ENCODE results near the gene FOXC2. TPM values are rescaled to one million over a fixed set of nuclear protein-coding genes. Genes with fewer than 3 reads are reported as not detected.
"Not testable (repeated sequence)": the region's sequence is repeated elsewhere in the genome, so short reads cannot be mapped to it uniquely, and the experiment has no call there.

The FOXC2 gene
- total RNA-seq, 1 donor from 2014 or later = 7.3 TPM

DNA sequence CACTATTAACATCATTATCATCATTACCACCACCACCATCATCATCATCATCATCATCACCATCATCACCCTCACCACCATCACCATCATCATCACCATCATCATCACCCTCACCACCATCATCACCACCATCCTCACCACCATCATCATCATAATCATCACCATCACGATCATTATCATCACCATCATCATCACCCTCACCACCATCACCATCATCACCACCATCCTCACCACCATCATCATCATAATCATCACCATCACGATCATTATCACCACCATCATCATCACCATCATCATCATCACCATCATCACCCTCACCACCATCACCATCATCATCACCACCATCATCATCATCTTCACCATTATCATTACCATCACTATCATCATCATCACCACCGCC, 21.3 kb downstream of the FOXC2 start:
- not testable (repeated sequence) for DNase-seq (ENCODE audit: low spot score)

- DNase-seq (ENCODE audit: low spot score) = no peak
Measured at GRCh38 chr16:86590501-86591144, 24.0 kb downstream of the FOXC2 start.

DNA sequence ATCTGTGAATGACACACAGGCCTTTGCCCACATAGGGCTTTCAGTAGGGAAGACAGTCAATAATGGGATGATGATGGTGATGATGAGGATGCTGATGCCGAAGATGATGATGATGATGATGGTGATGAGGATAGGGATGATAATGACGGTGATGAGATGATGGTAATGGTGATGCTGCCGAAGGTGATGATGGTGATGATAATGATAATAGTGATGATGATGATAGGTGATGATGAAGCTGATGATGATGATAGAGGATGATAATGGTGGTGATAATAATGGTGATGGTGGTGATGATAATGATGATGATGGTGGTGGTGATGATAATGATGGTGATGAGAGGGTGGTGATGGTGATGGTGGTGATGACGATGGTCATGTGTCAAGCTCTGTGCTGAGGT, 24.6 kb downstream of the FOXC2 start:
- DNase-seq (ENCODE audit: low spot score) = no peak

- DNase-seq (ENCODE audit: low spot score) = no peak
Measured at GRCh38 chr16:86593913-86594620, 27.4 kb downstream of the FOXC2 start.

- no peak for DNase-seq (ENCODE audit: low spot score)
Measured at GRCh38 chr16:86594721-86595120, 28.1 kb downstream of the FOXC2 start.

- DNase-seq (ENCODE audit: low spot score) = no peak
Measured at GRCh38 chr16:86595983-86596605, 29.5 kb downstream of the FOXC2 start.

GRCh38 chr16:86597126-86597879, 30.7 kb downstream of the FOXC2 start:
- no peak for DNase-seq (ENCODE audit: low spot score)

- DNase-seq (ENCODE audit: low spot score) = no peak
Measured at GRCh38 chr16:86597880-86598606, 31.4 kb downstream of the FOXC2 start.

GRCh38 chr16:86598607-86599565, 32.3 kb downstream of the FOXC2 start:
- no peak for DNase-seq (ENCODE audit: low spot score)

DNA sequence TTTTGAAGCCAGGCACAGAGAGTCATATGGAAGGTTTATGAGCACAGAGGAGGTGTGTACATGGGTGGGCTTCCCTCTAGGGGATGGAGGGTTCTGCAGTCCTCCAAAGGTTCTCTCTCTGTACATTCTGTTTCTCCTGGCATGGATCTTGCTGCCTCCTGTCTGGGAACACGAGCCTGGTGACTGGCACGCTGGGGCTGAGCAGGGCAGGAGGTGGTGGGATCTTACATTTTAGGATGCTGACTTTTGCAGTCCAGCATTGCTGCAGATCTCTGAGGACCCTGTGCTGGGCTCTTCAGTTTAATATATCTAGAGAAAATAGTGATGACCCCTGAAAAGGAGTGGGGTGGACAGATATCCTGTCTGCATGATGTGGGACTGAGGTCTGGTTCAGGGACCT, 34.7 kb downstream of the FOXC2 start:
- DNase-seq (ENCODE audit: low spot score) = no peak

DNA sequence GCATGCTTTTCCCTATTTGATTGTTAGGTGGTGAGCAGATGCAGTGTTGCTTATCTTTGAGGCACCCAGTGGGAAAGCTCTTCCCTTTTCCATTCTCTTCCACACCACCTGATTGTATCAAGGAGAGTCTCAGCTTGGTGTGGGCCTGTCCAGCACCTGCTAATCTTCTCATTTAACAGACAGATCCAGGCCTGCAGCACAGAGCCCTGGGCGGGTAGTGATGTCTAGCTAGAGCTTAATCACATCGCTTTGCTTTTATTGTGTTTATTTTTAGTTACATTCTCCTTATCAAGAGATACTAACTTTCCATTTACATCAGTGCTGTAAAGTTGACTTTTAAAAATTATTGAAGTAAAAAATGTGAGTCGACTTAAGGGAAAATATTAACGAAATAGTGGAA, 35.9 kb downstream of the FOXC2 start:
- no peak for DNase-seq (ENCODE audit: low spot score)

DNA sequence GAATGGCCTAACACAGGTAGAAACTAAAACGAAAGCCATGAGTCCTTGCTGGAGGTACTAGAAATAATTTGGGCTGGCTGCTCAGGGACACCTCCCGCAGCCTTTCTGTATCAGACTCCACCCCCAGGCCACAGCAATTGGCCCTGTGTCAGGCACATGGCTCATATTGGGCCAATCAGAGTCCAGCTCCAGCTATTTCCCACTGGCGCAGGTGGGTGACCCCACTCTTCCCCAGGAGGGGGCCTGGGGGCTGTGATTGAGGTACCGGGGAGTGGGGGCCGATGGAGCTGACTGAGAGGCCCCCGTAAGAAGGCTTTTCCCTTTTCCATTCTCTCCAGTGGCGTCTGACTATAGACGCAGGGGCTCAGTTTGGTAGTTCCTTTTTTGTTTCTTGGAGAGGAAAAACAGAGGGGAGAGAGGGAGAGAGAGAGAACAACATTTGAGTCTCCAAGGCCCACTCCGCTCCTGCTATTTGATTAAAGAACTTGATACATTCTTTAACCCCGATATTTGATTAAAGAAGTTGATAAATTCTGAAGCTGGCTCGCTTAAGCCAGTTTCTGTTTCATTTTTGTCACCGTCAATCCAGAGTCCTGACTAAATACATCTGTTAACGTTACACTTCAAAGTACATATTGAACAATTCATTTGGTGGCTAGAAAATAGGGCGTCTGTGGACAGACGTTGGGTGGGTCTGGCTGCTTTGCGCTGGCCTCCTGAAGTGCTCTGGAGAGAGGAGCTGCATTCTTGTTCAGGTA, 38.0 kb downstream of the FOXC2 start:
- DNase-seq (ENCODE audit: low spot score) = no peak

DNA sequence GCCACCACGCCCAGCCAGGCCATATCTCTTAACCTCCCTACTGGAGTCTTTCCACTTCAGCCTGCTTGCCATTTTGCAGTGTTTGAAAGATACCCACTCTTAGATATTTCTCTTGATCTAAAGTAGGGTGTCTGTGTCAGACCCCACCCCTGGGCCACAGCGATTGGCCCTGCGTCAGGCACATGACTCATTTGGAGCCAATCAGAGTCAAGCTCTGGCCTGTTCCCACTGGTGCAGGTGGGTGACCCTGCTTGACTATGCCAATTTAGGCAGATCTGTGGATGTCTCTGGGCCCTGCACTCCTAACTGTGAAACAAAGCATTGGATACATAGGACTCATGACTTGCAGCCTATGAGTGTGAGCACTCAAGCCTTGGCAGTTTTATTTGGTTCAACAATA, 39.3 kb downstream of the FOXC2 start:
- no peak for DNase-seq (ENCODE audit: low spot score)

DNA sequence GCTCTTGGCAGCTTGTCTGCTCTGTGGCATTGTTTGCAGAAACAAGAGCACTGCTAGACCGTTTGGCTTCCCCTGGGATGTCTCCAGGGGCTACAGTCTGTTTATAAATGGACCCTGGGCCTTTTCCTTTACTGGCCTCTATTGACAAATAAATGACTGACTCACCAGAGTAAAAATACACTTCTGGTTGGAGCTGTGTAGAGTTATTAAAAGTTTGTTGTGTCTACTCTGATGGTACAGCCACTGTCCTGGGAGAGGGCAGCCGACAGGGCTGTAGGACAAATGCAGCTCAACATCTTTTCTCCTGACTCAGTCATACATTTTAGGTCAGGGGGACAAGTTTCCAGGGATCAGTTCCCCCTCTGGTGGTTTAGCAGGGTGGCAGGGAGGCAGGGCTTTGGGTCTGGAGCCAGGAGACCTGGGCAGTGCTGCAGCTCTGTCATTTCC, 41.7 kb downstream of the FOXC2 start:
- DNase-seq (ENCODE audit: low spot score) = no peak

GRCh38 chr16:86609115-86609514, 42.5 kb downstream of the FOXC2 start:
- no peak for DNase-seq (ENCODE audit: low spot score)

DNA sequence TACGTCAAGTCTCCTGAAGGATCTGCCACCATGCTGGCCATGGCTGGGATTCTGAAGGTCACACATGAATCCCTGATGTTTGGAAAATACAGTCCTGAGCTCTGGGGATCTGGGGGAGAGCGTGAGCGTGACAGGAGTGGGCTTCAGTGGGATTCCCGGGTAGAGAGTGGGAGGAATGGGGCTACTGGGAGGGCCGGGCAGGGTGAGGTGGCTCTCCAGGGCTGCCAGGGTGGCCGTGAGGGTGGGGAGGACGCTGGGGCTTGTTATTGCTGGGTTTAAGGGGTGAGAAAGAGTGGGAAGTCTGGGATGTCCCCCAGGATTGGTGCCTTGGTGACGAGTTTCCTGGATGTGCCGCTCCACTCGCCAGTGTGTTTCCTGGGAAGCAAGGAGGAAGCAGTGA, 43.0 kb downstream of the FOXC2 start:
- no peak for DNase-seq (ENCODE audit: low spot score)

- DNase-seq (ENCODE audit: low spot score) = no peak
Measured at GRCh38 chr16:86610779-86611524, 44.3 kb downstream of the FOXC2 start.

- DNase-seq (ENCODE audit: low spot score) = no peak
Measured at GRCh38 chr16:86611525-86611855, 44.9 kb downstream of the FOXC2 start.

DNA sequence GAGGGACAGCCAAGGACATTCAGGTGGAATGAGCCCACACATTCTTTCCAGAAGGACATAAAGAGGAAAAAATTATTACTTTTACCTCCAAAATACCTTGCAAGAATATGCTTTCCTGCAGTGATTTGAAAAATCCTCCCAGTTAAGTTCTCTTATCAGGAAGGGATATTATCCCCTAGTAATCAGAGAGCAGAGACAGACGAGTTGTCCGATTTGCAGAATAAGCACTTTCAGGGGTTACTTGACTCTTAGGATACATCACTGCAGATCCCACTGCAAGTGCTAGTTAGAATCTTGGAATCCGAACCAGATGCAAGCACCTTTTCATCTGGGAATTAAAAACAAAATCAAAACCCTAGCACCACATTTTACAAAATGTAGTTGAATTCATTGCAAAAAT, 45.3 kb downstream of the FOXC2 start:
- DNase-seq (ENCODE audit: low spot score) = no peak
